ENCODE results near the gene ACY1. TPM values are rescaled to one million over a fixed set of nuclear protein-coding genes. Genes with fewer than 3 reads are reported as not detected.

ACY1 gene
- total RNA-seq, 1 donor from 2014 or later, result 54.2 TPM

GRCh38 chr3:52015438-52016228, 32.3 kb downstream of the ACY1 start:
- DNase-seq (ENCODE audit: extremely low spot score, unreplicated experiment), result no peak
- Mint-ChIP-seq H3K9me3 (no peaks in the 10 kb centered on the region), H3K27ac (no peak overlapping the region), H3K36me3 (no peaks in the 10 kb centered on the region), H3K4me1 (ENCODE audit: unreplicated experiment) (peaks cover 10% of the 10 kb centered on the region), H3K27me3 (no peaks in the 10 kb centered on the region), H3K4me3 (no peak overlapping the region)
- TF ChIP-seq CTCF (conservative IDR thresholded peaks at IDR 0.05), result no peak

GRCh38 chr3:52017586-52017985, 34.3 kb downstream of the ACY1 start:
- DNase-seq (ENCODE audit: extremely low spot score, unreplicated experiment), result no peak
- no peak for TF ChIP-seq CTCF (conservative IDR thresholded peaks at IDR 0.05)
- Mint-ChIP-seq H3K4me3 (no peak overlapping the region), H3K4me1 (ENCODE audit: unreplicated experiment) (peaks cover 22% of the 10 kb centered on the region), H3K9me3 (no peaks in the 10 kb centered on the region), H3K27ac (no peak overlapping the region), H3K36me3 (no peaks in the 10 kb centered on the region), H3K27me3 (no peaks in the 10 kb centered on the region)

GRCh38 chr3:52018319-52019000, 35.1 kb downstream of the ACY1 start:
- Mint-ChIP-seq H3K9me3 (no peaks in the 10 kb centered on the region), H3K27ac (no peak overlapping the region), H3K27me3 (no peaks in the 10 kb centered on the region), H3K4me1 (ENCODE audit: unreplicated experiment) (peaks cover 30% of the 10 kb centered on the region), H3K36me3 (no peaks in the 10 kb centered on the region), H3K4me3 (no peak overlapping the region)
- no peak for TF ChIP-seq CTCF (conservative IDR thresholded peaks at IDR 0.05)
- DNase-seq (ENCODE audit: extremely low spot score, unreplicated experiment), result no peak

GRCh38 chr3:52019352-52020080, 36.2 kb downstream of the ACY1 start:
- Mint-ChIP-seq H3K27ac (no peak overlapping the region), H3K4me1 (ENCODE audit: unreplicated experiment) (peaks cover 36% of the 10 kb centered on the region), H3K27me3 (no peaks in the 10 kb centered on the region), H3K4me3 (no peak overlapping the region), H3K9me3 (no peaks in the 10 kb centered on the region), H3K36me3 (no peaks in the 10 kb centered on the region)
- TF ChIP-seq CTCF (conservative IDR thresholded peaks at IDR 0.05), result no peak
- no peak for DNase-seq (ENCODE audit: extremely low spot score, unreplicated experiment)

GRCh38 chr3:52020796-52021195, 37.5 kb downstream of the ACY1 start:
- Mint-ChIP-seq H3K27me3 (no peaks in the 10 kb centered on the region), H3K27ac (no peak overlapping the region), H3K4me1 (ENCODE audit: unreplicated experiment) (peaks cover 37% of the 10 kb centered on the region), H3K36me3 (no peaks in the 10 kb centered on the region), H3K9me3 (no peaks in the 10 kb centered on the region), H3K4me3 (no peak overlapping the region)
- TF ChIP-seq CTCF (conservative IDR thresholded peaks at IDR 0.05), result no peak
- no peak for DNase-seq (ENCODE audit: extremely low spot score, unreplicated experiment)
